ENCODE results near the gene TBC1D16. TPM values are rescaled to one million over a fixed set of nuclear protein-coding genes. Genes with fewer than 3 reads are reported as not detected.

Gene TBC1D16
- polyA plus RNA-seq, 1 experiment, result 9.0 TPM

GRCh38 chr17:80026359-80027042, 9.2 kb downstream of the TBC1D16 start:
- POLR2A ChIA-PET, result no interaction called here
- Histone ChIP-seq H3K36me3 (ENCODE audit: control insufficient read depth, insufficient read depth, low read length) (peaks cover 1% of the 10 kb centered on the region; the same call in 1 of the 2 replicates), H3K4me3 (ENCODE audit: low read depth, low read length) (no peak overlapping the region), H3K27me3 (ENCODE audit: control insufficient read depth, insufficient read depth, low read length) (no peaks in the 10 kb centered on the region)
- TF ChIP-seq CTCF (IDR thresholded peaks at IDR 0.05; ENCODE audit: insufficient read depth, low read depth, low read length), result no peak
- CTCF ChIA-PET, result interaction anchor here (0.9 to 5.2 kb wide), 4 partner anchors 9 to 22 kb away, joined by 3 to 51 read pairs (median 4); no protein-coding TSS in a partner anchor
- DNase-seq (ENCODE audit: low read depth), result no peak

GRCh38 chr17:80025796-80026195, 9.9 kb downstream of the TBC1D16 start:
- peaks cover 1% of the 10 kb centered on the region; the same call in 1 of the 2 replicates for H3K36me3 ChIP-seq (ENCODE audit: control insufficient read depth, insufficient read depth, low read length)
- no peaks in the 10 kb centered on the region for H3K27me3 ChIP-seq (ENCODE audit: control insufficient read depth, insufficient read depth, low read length)
- TF ChIP-seq CTCF (IDR thresholded peaks at IDR 0.05; ENCODE audit: insufficient read depth, low read depth, low read length), result no peak
- DNase-seq (ENCODE audit: low read depth), result no peak
- POLR2A ChIA-PET, result no interaction called here
- H3K4me3 ChIP-seq (ENCODE audit: low read depth, low read length), result no peak overlapping the region
- CTCF ChIA-PET, result interaction anchor here (0.9 to 5.2 kb wide), 2 partner anchors 17 to 23 kb away, joined by 3 to 51 read pairs; no protein-coding TSS in a partner anchor

GRCh38 chr17:80025140-80025539, 10.5 kb downstream of the TBC1D16 start:
- Histone ChIP-seq H3K4me3 (ENCODE audit: low read depth, low read length) (no peak overlapping the region), H3K27me3 (ENCODE audit: control insufficient read depth, insufficient read depth, low read length) (no peaks in the 10 kb centered on the region), H3K36me3 (ENCODE audit: control insufficient read depth, insufficient read depth, low read length) (peaks cover 1% of the 10 kb centered on the region; the same call in 1 of the 2 replicates)
- no peak for DNase-seq (ENCODE audit: low read depth)
- no peak for TF ChIP-seq CTCF (IDR thresholded peaks at IDR 0.05; ENCODE audit: insufficient read depth, low read depth, low read length)
- CTCF ChIA-PET, result interaction anchor here (0.6 to 5.2 kb wide), 2 partner anchors 17 to 43 kb away, joined by 3 to 51 read pairs; no protein-coding TSS in a partner anchor
- POLR2A ChIA-PET, result no interaction called here

GRCh38 chr17:80024206-80024972, 11.3 kb downstream of the TBC1D16 start:
- ChIA-PET CTCF (interaction anchor here (0.6 to 1.3 kb wide), 3 partner anchors 16 to 77 kb away, joined by 3 to 4 read pairs (median 3); partner anchors contain the start of gene GAA), POLR2A (no interaction called here)
- DNase-seq (ENCODE audit: low read depth), result no peak
- Histone ChIP-seq H3K27me3 (ENCODE audit: control insufficient read depth, insufficient read depth, low read length) (no peaks in the 10 kb centered on the region), H3K36me3 (ENCODE audit: control insufficient read depth, insufficient read depth, low read length) (peaks cover 1% of the 10 kb centered on the region; the same call in 1 of the 2 replicates), H3K4me3 (ENCODE audit: low read depth, low read length) (no peak overlapping the region)
- TF ChIP-seq CTCF (IDR thresholded peaks at IDR 0.05; ENCODE audit: insufficient read depth, low read depth, low read length), result no peak
